Ishikawa (cell line): Measurements from ENCODE around the gene NUP214.

Source experiments
- CEBPB ChIP-seq: IDR thresholded peaks from 2 replicates; pipeline ENCODE4 v1.6.1; 2012
- CREB1 ChIP-seq: IDR thresholded peaks from 2 replicates; pipeline ENCODE4 v1.6.1; 2012; ENCODE audit warnings: low read depth
- EGR1 ChIP-seq: IDR thresholded peaks from 2 replicates; pipeline ENCODE4 v1.6.1; 2012
- EP300 ChIP-seq: IDR thresholded peaks from 2 replicates; pipeline ENCODE4 v1.6.1; 2012; ENCODE audit warnings: borderline replicate concordance
- FOXM1 ChIP-seq: IDR thresholded peaks from 2 replicates; pipeline ENCODE4 v1.6.1; 2012; ENCODE audit warnings: low read depth, borderline replicate concordance
- MAX ChIP-seq: IDR thresholded peaks from 2 replicates; pipeline ENCODE4 v1.6.1; 2012
- NFIC ChIP-seq: IDR thresholded peaks from 2 replicates; pipeline ENCODE4 v1.6.1; 2012
- RAD21 ChIP-seq: IDR thresholded peaks from 2 replicates; pipeline ENCODE4 v1.6.1; 2012; ENCODE audit warnings: low read depth
- REST ChIP-seq: IDR thresholded peaks from 2 replicates; pipeline ENCODE4 v1.6.1; 2012; ENCODE audit warnings: low read depth, mild to moderate bottlenecking
- TAF1 ChIP-seq: IDR thresholded peaks from 2 replicates; pipeline ENCODE4 v1.6.1; 2012; ENCODE audit warnings: low read depth, mild to moderate bottlenecking
- TCF12 ChIP-seq: IDR thresholded peaks from 2 replicates; pipeline ENCODE4 v1.6.1; 2012; ENCODE audit warnings: low read depth
- TEAD4 ChIP-seq: IDR thresholded peaks from 2 replicates; pipeline ENCODE4 v1.6.1; 2012
- USF1 ChIP-seq: IDR thresholded peaks from 2 replicates; pipeline ENCODE4 v1.6.1; 2012
- YY1 ChIP-seq: IDR thresholded peaks from 2 replicates; pipeline ENCODE4 v1.6.1; 2012; ENCODE audit warnings: low read depth
- ZBTB7A ChIP-seq: IDR thresholded peaks from 2 replicates; pipeline ENCODE4 v1.6.1; 2012; ENCODE audit warnings: low read depth

The NUP214 gene

GRCh38 chr9:131260751-131261452 is 135.5 kb downstream of the NUP214 start:
- no peak for TF ChIP-seq EP300
- no peak for TF ChIP-seq CREB1
- TF ChIP-seq NFIC, result no peak
- TF ChIP-seq FOXM1, result no peak
- TF ChIP-seq EGR1, result no peak
- no peak for TF ChIP-seq ZBTB7A
- TF ChIP-seq RAD21, result no peak
- no peak for TF ChIP-seq YY1
- TF ChIP-seq CEBPB, result no peak
- TF ChIP-seq TEAD4, result no peak
- TF ChIP-seq TAF1, result no peak
- no peak for TF ChIP-seq USF1
- TF ChIP-seq MAX, result no peak
- TF ChIP-seq TCF12, result no peak
- TF ChIP-seq REST, result no peak

DNA sequence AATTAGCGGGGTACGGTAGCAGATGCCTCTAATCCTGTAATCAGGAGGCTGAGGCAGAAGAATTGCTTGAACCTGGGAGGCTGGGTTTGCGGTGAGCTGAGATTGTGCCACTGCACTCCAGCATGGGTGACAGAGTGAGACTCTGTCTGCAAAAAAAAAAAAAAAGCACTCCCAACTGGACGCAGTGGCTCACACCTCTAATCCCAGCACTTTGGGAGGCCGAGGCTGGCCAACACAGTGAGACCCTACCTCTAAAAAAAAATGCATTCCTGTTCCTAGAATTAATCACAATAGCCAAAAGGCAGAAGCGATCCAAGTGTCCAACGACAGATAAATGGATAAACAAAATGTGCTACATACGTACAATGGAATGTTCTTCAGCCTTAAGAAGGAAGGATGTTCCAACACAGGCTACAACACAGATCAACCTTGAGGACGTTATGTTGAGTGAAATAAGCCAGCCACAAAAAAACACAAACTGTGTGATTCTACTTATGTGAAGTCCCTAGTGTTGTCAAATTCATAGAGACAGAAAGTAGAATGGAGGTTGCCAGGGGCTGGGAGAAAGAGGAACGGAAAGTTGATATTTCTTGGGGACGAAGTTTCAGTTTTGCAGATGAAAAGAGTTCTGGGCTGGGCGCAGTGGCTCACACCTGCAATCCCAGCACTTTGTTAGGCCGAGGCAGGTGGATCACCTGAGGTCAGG is 137.1 kb downstream of the NUP214 start:
- TF ChIP-seq EGR1 (no peak), MAX (no peak), REST (no peak), TAF1 (no peak), ZBTB7A (no peak), RAD21 (no peak), CEBPB (no peak), USF1 (no peak), NFIC (no peak), TCF12 (no peak), TEAD4 (no peak), YY1 (no peak), FOXM1 (no peak), EP300 (no peak), CREB1 (no peak)

- no peak for TF ChIP-seq TAF1
- TF ChIP-seq NFIC, result no peak
Measured at GRCh38 chr9:131263701-131264100, 138.3 kb downstream of the NUP214 start.

DNA sequence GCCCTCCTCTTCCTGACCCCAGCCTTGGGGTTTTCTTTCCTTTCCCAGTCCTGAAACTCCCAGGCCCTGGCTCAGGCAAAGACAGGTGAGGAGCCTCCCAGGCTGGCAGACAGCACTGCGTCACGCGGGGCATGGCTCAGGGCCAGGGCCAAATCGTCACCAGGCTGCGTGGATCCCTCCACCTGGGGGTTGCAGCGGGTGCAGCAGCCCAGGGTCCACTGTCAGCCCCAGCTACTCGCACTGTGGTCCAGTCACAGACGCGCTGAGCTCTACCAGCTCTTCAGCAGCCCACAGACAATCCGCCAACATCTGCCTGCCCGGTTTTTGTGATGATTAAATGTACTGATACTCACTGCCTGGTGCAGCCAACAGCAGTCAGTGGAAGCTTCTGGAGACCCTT is 138.8 kb downstream of the NUP214 start:
- TF ChIP-seq RAD21, result no peak

GRCh38 chr9:131266266-131267229 is 141.2 kb downstream of the NUP214 start:
- TF ChIP-seq TEAD4 (no peak), ZBTB7A (no peak), YY1 (no peak), EGR1 (no peak), MAX (no peak), CREB1 (no peak), CEBPB (no peak), REST (no peak), TCF12 (no peak), TAF1 (no peak), RAD21 (no peak), FOXM1 (no peak), NFIC (no peak), USF1 (no peak), EP300 (no peak)
